HG03097 (cell line): ENCODE measurements around the gene TRIM69.
"Not testable (repeated sequence)": the region's sequence is repeated elsewhere in the genome, so short reads cannot be mapped to it uniquely, and the experiment has no call there.

Experiments used
- ATAC-seq: cut with Tn5 transposase; IDR thresholded peaks from one replicate; pipeline ENCODE4 v1.9.1; 2021; ENCODE audit not compliant: unreplicated experiment, low FRiP score

TRIM69 gene

GRCh38 chr15:44735482-44736180, 697 bp upstream of the TRIM69 start:
- no peak for ATAC-seq

- no peak for ATAC-seq
Measured at GRCh38 chr15:44738340-44738984, 2.1 kb downstream of the TRIM69 start.

- ATAC-seq: not testable (repeated sequence)
Measured at GRCh38 chr15:44739222-44739847, 3.0 kb downstream of the TRIM69 start.

GRCh38 chr15:44743454-44743853, 7.1 kb downstream of the TRIM69 start:
- ATAC-seq: not testable (repeated sequence)

DNA sequence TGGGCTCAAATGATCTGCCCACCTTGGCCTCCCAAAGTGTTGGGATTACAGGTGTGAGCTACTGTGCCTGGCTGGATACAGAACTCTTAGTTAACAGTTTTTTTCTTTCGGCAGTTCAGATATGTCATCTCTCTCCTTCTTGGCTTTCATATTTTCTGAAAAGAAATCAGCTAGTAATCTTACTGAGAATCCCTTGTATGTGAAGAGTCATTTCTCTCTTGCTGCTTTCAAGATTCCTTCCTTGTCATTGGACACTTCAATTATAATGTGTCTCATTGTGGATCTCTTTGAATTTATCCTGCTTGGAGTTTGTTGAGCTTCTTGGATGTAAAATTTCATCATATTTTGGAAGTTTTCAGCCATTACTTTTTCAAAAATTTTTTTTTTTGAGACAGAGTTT, 17.0 kb downstream of the TRIM69 start:
- ATAC-seq: no peak

GRCh38 chr15:44763187-44763586, 26.9 kb downstream of the TRIM69 start:
- ATAC-seq: no peak

GRCh38 chr15:44763848-44764247, 27.5 kb downstream of the TRIM69 start:
- ATAC-seq: no peak

GRCh38 chr15:44765036-44765435, 28.7 kb downstream of the TRIM69 start:
- no peak for ATAC-seq

- no peak for ATAC-seq
Measured at GRCh38 chr15:44769521-44769920, 33.2 kb downstream of the TRIM69 start.

DNA sequence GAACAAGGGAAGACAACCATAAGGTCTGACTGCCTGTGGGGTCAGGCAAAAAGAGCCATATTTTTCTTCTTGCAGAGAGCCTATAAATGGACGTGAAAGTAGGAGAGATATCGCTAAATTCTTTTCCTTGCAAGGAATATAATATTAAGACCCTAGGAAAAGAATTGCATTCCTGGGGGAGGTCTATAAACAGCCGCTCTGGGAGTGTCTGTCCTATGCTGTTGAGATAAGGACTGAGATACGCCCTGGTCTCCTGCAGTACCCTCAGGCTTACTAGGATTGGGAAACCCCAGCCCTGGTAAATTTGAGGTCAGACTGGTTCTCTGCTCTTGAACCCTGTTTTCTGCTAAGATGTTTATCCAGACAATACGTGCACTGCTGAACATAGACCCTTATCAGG, 34.4 kb downstream of the TRIM69 start:
- not testable (repeated sequence) for ATAC-seq

- no peak for ATAC-seq
Measured at GRCh38 chr15:44775953-44776352, 39.6 kb downstream of the TRIM69 start.

DNA sequence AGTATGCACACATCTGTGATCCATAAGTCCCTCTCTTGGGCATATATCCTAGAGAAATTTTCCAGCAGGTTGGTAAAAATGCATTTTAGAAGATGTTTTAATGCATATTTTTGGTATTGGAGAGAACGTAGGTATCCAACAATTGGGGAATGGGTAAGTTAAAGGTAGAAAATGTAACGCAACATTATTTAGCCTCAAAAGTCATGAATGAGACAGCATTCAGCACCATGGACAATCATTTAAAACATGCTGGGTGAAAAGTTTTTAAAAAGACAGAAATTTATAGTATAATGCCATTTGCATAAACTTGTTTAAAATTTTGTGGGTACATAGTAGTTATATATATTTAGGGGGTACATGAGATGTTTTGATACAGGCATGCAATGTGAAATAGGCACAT, 43.4 kb downstream of the TRIM69 start:
- ATAC-seq: no peak

DNA sequence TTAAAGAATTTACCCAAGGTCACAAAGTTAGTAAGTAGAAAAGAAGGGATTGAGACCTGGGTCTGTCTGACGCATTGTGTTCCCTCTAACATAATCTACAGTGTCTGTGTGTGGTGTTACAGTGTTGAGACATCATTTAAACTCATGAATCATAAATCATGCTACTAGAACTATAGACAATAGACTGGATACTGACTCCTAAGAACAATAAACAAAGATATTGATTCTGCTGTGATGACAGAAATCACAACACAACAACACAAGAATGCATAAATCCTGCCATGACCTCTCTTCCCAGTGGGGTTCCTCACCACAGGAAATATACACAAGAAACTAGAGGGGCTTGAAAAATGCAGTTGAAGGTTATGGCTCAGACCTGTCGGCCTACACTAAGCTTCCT, 44.3 kb downstream of the TRIM69 start:
- no peak for ATAC-seq

DNA sequence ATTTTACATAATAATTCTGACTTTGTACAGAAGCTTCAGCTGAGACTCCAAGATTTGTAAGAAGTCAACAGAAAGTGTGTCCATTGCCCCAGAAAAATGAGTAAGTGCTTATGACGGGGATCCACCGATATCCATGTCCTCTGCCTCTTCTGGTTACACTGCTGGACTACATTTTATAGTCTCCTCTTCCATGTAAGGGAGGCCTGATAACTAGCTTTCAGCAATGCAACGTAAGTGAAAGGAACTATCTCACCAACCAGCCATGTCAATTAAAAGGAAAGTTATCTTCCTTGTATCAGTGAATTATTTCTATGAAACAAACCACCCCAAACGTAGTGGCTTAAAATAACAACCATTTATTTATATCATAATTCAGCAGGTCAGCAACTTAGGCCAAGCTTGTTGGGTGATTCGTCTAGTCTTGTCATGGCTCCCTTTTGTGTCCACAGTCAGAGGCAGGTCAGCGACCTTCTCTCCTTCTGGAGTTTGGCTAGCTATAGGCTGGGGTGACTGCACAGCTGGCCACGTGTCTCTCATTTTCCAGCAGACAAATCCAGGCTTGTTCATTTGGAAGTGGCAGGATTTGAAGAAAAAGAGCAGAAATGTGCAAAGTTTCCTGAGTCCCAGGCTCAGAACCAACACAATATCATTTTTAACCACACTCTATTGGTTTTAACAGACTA, 44.9 kb downstream of the TRIM69 start:
- ATAC-seq: no peak

- no peak for ATAC-seq
Measured at GRCh38 chr15:44782516-44782915, 46.2 kb downstream of the TRIM69 start.

- not testable (repeated sequence) for ATAC-seq
Measured at GRCh38 chr15:44784918-44785274, 48.6 kb downstream of the TRIM69 start.

GRCh38 chr15:44788748-44789147, 52.4 kb downstream of the TRIM69 start:
- no peak for ATAC-seq

- ATAC-seq: no peak
Measured at GRCh38 chr15:44790215-44790614, 53.9 kb downstream of the TRIM69 start.

GRCh38 chr15:44790656-44791055, 54.3 kb downstream of the TRIM69 start:
- no peak for ATAC-seq

DNA sequence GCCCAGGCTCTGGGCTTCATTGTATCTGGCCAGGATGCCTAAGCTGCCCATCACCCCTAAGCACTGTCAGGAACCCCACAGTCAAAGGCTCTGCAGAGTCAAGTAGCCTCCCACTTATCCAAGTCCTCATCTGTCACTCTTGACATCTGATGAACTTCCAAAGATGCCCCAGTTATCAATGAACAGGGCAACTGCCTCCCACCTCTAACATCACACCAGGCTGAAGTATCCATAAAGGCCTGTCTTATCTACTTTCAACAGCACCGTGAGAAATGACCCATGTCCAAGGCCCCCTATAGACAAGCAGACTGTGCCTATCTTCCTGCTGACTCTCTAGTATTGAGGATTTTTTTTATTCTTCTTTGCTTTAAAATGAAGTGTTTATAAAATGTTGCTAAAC, 56.4 kb downstream of the TRIM69 start:
- ATAC-seq: no peak

DNA sequence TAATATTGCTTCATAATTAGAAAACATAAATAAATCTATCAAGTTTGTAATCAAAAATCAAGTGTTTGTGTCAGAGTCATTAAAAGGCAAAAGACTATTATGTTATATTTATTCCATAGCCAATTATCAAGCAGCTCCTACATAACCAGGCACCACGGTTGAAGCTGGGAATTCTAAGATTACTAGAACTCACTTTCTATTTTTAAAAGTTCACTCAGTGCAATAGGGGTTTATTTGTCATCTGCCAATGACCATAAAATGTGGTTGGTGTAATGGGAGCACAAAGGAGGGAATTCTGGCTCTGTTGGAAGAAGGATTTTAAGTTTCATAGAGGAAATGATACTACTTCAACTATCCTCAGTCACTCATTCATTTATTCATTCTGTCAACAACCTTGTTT, 57.7 kb downstream of the TRIM69 start:
- no peak for ATAC-seq
